NOMO-1 treated with DMSO at 0.1 percent for 48 hours (cell line): ENCODE measurements around the gene BEGAIN.

Experiments used
- DNase-seq: peaks from one replicate; lab custom pipeline; 2025; ENCODE audit not compliant: unreplicated experiment; lab: John Stamatoyannopoulos, UW

BEGAIN gene

DNA sequence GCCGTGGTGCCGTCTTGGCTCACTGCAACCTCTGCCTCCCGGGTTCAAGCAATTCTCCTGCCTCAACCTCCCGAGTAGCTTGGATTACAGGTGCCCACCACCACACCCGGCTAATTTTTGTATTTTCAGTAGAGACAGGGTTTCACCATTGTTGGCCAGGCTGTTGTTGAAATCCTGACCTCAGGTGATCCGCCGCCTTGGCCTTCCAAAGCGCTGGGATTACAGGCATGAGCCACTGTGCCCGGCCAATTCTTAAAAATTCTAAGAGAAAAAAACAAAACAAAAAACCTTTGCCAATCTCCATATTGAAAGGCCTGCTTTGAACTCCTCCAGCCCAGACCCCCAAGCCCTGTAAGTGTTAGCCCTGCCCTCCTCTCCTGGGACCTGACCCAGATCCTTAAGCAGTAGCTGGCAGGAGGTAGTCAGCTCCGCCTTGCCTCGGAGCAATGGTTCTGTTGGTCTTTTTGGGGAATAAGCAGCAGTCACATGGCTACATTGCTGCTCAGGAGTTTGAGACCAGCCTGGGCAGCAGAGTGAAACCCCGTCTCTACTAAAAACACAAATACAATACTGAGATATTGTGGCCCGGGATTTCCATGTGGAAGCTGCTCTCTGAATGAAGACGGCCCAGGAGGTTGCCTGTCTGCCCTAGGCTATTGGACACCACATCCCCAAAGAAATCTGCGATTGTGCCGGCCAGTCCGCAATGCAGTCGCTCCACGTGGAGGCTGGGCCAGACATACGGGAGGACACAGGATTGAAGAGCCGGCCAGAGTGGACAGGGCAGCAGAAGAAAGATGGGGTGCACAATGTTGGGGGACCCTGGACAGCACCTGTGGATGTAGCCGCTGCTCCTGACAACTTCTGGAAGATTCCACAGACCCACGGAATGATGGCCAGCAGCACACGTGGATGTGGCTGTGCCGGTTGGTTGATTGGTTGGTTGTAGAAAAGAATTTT, 28.8 kb upstream of the BEGAIN start:
- DNase-seq, result no peak

GRCh38 chr14:100614803-100615202, 27.6 kb upstream of the BEGAIN start:
- no peak for DNase-seq

DNA sequence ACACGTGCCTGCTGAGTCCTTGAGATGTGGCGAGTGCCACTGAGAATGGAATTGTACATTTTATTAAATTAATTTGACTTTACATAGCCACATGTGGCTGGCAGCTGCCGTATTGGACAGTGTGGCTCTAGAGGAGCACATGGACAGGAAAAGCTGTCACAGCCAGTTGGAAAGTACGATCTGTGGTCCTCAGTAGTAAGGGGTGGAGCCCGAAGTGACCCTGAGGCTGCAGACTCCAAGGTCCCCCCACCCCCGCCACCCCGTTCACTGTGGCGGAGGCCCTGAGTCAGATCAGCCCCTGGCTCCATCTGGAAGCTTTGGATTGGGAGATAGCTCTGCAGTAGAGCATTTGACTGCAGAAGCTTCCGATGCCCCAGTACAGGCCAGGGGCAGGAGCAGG, 25.8 kb upstream of the BEGAIN start:
- DNase-seq, result no peak

DNA sequence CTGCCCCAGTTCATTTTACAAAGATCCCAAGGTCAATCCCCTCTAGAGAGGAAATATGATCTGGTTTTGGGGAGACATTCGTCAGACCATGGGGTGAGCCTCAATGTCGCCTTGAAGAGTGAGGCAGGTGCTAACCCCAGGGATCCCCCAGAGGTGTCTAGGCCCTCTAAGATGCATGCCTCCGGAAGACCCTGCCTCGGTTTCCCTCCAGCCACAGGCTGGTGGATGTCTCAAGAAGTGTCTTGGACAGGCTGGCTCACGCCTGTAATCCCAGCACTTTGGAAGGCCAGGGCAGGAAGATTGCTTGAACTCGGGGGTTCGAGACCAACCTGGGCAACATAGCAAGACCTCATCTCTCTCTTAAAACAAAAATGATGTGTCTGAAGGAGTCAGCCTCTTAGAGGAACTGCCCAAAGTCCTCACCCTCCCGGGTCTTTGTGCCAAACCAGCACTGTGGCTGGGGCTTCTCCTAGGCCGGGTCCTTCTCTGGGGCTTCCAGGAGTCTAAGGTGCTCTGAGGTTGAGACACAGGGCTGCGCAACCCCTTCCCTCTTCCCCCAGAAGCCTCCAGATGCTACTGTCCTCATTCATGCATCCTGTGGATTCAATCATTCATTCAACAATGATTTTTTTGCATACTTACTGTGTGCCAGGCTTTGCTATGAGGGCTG, 24.7 kb upstream of the BEGAIN start:
- no peak for DNase-seq

GRCh38 chr14:100610511-100611217, 23.4 kb upstream of the BEGAIN start:
- no peak for DNase-seq

DNA sequence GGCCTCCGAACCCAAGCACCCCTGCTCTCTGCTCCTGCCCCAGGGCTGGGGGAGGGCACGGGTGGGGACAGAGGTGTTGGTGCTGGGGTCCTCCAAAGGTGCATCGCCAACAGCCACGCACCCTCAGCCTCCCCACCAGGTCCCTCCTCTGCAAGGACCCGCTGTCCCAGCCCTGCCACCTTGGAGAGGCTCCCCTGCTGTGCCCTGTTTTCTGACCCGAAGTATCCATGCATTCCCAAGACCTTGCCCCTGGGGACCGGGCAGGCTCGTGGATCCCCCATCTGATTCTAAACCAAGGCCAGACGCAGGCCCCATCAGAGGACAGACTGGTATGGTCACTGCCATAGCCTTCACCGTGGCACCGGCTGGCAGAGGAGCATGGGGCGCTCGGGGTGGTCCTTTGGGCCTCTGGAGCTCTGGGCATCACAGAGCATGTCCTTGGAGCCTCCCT, 22.7 kb upstream of the BEGAIN start:
- no peak for DNase-seq

- no peak for DNase-seq
These were observed 22.2 kb upstream of the BEGAIN start for GRCh38 chr14:100609331-100609870.

GRCh38 chr14:100608586-100609330, 21.5 kb upstream of the BEGAIN start:
- DNase-seq, result no peak

DNA sequence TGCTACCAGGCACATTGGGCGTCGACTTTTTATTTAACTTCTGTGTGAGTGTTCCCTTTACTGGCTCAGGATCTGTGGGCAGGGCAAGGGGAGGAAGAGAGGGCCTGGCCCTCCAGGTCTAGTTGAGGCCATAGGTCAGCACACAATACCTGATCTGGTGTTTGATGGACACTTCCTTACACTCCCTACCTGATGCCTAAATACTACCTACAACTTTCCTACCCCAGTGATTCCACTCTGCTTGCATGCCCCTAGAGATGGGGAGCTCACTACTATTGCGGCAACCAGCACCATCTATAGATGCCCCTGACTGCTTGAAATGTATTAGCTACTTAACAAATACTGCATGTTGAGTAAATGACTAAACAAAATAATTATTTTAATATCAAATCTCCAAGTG, 20.8 kb upstream of the BEGAIN start:
- DNase-seq, result no peak

GRCh38 chr14:100607611-100607956, 20.4 kb upstream of the BEGAIN start:
- DNase-seq, result no peak

GRCh38 chr14:100606687-100607610, 19.7 kb upstream of the BEGAIN start:
- DNase-seq, result no peak

DNA sequence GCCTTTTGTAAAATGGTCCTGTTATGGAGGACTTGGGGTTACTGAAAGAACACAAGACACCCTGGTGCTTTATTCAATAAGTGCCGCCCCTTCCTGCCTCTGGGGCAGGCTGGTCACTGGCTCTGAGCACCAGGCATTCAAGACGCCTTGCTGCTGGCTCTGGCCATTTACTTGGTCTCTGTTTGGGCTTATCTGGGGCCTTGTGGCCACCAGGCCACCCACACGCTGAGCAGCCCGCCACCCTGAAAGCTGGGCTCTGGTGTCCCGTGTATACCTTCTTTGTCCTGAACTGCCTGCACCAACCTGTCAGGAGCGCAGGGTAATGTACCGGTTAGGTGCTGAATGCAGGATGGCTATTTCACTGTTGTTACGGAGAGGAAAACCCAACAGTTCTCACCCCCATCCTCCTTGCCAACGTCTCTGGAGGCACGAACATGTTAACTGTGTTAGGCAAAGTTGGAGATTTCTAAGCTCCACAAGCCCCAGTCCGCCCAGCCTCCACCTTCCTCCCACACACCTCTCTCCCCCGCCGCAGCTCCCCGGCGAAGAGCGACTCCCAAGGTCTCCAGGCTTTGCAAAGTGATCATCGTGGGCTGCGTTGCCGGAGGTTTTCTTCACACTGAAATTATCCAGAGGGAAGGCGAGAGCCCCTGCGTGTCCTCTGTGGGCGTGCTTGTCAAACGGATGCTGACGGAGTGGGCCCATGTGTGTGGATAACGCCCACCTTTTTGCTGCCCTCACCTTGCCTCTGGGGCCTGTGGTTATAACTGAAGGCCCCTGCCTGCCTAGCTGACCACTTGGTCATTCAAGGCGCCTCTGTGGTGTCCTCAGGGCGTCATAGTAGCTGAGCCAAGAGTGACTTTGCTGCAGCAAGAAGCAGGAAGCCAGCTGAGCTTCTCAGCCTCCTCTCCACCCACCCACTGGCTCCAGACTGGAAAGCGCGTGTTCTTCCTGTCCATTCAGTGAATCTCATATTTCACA, 18.8 kb upstream of the BEGAIN start:
- no peak for DNase-seq

GRCh38 chr14:100605230-100605629, 18.0 kb upstream of the BEGAIN start:
- DNase-seq, result no peak

- no peak for DNase-seq
These were observed 17.5 kb upstream of the BEGAIN start for GRCh38 chr14:100604709-100605108.

DNA sequence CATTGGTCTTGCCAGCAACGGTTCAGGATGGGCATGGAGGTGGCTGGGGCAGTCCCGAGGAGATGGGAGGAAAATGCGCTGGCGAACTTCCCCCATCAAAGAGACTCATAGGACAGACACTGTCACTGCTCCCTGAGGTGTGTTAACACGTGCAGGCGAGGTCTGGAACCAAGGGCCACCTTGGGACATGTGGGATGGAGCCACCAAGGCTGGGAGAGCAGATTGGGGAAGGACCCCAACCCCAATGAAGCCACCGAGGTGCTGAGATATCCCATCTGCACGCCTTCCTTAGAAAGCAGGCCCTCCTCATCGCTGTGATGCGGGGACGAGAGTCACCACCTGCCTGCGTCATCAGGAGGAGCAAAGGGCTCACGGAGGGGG, 16.9 kb upstream of the BEGAIN start:
- no peak for DNase-seq

- DNase-seq, result no peak
These were observed 16.3 kb upstream of the BEGAIN start for GRCh38 chr14:100603341-100604120.

- DNase-seq, result no peak
These were observed 15.5 kb upstream of the BEGAIN start for GRCh38 chr14:100602621-100603230.
